Keratinocyte (primary cell): ENCODE measurements around the gene TBC1D30.

ENCODE experiments used
- EZH2 ChIP-seq: IDR thresholded peaks from one replicate; pipeline ENCODE4 v1.6.1; 2012; ENCODE audit warnings: inconsistent platforms, mild to moderate bottlenecking, low read length, moderate library complexity
- TF ChIP-seq, protein P1 (sequence below), 3 experiments: IDR thresholded peaks in 1 of 3; conservative IDR thresholded peaks in 1 of 3; optimal IDR thresholded peaks in 1 of 3; 2 replicates in 2 of 3; 3 replicates in 1 of 3; pipeline versions ENCODE3 to v1.5.1; 2011; ENCODE audit warnings: low read length in 3 of 3, mild to moderate bottlenecking in 3 of 3, moderate library complexity in 2 of 3, control low read depth in 1 of 3, inconsistent platforms in 1 of 3; ENCODE audit not compliant: insufficient read depth in 2 of 3; ENCODE audit errors: extremely low read depth in 1 of 3

DNA sequence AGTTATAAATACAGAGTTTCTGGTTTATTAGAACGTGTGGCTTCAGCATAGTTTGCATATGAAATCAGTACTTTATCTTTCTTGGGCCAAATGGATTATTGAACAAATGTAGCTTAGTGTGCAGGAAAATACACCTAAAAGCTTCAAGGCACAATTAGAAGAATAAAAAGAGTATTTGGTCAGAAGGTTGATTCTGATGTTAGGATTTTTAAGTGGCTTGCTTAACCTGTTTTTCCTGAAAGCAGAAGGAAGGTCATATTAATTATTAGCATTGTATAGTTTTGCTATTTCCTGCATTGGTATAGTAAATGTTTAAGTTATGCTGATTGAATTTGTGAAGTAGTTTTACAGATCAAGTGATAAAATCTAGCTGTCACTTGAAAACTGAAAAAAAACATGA, 34.3 kb upstream of the TBC1D30 start:
- TF ChIP-seq, protein P1, sequence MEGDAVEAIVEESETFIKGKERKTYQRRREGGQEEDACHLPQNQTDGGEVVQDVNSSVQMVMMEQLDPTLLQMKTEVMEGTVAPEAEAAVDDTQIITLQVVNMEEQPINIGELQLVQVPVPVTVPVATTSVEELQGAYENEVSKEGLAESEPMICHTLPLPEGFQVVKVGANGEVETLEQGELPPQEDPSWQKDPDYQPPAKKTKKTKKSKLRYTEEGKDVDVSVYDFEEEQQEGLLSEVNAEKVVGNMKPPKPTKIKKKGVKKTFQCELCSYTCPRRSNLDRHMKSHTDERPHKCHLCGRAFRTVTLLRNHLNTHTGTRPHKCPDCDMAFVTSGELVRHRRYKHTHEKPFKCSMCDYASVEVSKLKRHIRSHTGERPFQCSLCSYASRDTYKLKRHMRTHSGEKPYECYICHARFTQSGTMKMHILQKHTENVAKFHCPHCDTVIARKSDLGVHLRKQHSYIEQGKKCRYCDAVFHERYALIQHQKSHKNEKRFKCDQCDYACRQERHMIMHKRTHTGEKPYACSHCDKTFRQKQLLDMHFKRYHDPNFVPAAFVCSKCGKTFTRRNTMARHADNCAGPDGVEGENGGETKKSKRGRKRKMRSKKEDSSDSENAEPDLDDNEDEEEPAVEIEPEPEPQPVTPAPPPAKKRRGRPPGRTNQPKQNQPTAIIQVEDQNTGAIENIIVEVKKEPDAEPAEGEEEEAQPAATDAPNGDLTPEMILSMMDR (optimal IDR thresholded peaks at IDR 0.05 in 1 of 3, IDR thresholded peaks at IDR 0.05 in 1 of 3, conservative IDR thresholded peaks at IDR 0.05 in 1 of 3; ENCODE audit: extremely low read depth in 1 of 3, insufficient read depth in 2 of 3, low read length in 3 of 3): no peak
- no peak for TF ChIP-seq EZH2
